Measurements from ENCODE around the gene RPLP2. TPM values are rescaled to one million over a fixed set of nuclear protein-coding genes. Genes with fewer than 3 reads are reported as not detected.

Gene RPLP2
- total RNA-seq, 1 experiment from 2014 or later = 2,142 TPM

- Mint-ChIP-seq H3K4me3 (ENCODE audit: unreplicated experiment) (no peak overlapping the region), H3K4me1 (ENCODE audit: insufficient read depth, unreplicated experiment) (peaks cover 7% of the 10 kb centered on the region), H3K27me3 (ENCODE audit: insufficient read depth, unreplicated experiment) (no peaks in the 10 kb centered on the region), H3K9me3 (ENCODE audit: unreplicated experiment) (no peaks in the 10 kb centered on the region), H3K27ac (ENCODE audit: low read depth, unreplicated experiment) (no peak overlapping the region), H3K36me3 (ENCODE audit: insufficient read depth, unreplicated experiment) (peaks cover 42% of the 10 kb centered on the region)
- no TSS peak for BruUV-seq (replicated peaks)
- ChIA-PET CTCF (no interaction called here), POLR2A (interaction anchor here (0.5 to 9.6 kb wide), 5 partner anchors 10 to 129 kb away, joined by 3 to 274 read pairs (median 8); partner anchors contain the start of genes CD151, DEAF1, POLR2L and RPLP2)
- no peak for DNase-seq (ENCODE audit: unreplicated experiment)
- TF ChIP-seq CTCF (IDR thresholded peaks at IDR 0.05; ENCODE audit: unreplicated experiment) = no peak
- intact Hi-C loops (cut with micrococcal nuclease) = no loop called here
Observed at GRCh38 chr11:823441-824291, 13.9 kb downstream of the RPLP2 start.

DNA sequence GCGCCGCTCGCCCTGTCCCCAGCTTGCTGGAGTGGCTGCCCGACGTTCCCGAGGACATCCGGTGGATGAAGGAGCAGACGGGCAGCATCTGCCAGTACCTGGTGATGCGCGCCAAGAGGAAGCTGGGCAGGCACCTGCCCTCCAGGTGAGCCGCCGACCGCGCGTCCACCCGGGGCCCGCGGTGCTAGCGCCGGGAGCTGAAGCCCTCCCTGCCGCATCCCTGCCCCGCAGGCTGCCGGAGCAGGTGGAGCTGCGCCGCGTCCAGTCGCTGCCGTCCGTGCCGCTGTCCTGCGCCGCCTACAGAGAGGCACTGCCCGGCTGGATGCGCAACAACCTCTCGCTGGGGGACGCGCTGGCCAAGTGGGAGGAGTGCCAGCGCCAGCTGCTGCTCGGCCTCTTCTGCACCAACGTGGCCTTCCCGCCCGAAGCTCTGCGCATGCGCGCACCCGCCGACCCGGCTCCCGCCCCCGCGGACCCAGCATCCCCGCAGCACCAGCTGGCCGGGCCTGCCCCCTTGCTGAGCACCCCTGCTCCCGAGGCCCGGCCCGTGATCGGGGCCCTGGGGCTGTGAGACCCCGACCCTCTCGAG is 14.6 kb downstream of the RPLP2 start:
- H3K9me3 Mint-ChIP-seq (ENCODE audit: unreplicated experiment) = no peaks in the 10 kb centered on the region
- DNase-seq (ENCODE audit: unreplicated experiment) = no peak
- peaks cover 42% of the 10 kb centered on the region for H3K36me3 Mint-ChIP-seq (ENCODE audit: insufficient read depth, unreplicated experiment)
- H3K27me3 Mint-ChIP-seq (ENCODE audit: insufficient read depth, unreplicated experiment) = no peaks in the 10 kb centered on the region
- peaks cover 5% of the 10 kb centered on the region for H3K4me1 Mint-ChIP-seq (ENCODE audit: insufficient read depth, unreplicated experiment)
- intact Hi-C loops (cut with micrococcal nuclease) = no loop called here
- CTCF ChIA-PET = interaction anchor here (0.6 kb wide), 1 partner anchor 13 kb away, joined by 3 read pairs; no protein-coding TSS in a partner anchor
- H3K27ac Mint-ChIP-seq (ENCODE audit: low read depth, unreplicated experiment) = no peak overlapping the region
- BruUV-seq (replicated peaks) = no TSS peak
- TF ChIP-seq CTCF (IDR thresholded peaks at IDR 0.05; ENCODE audit: unreplicated experiment) = no peak
- H3K4me3 Mint-ChIP-seq (ENCODE audit: unreplicated experiment) = no peak overlapping the region
- POLR2A ChIA-PET = interaction anchor here (0.6 to 2.0 kb wide), 5 partner anchors 9 to 16 kb away, joined by 3 to 8 read pairs (median 4); partner anchors contain the start of genes CD151 and RPLP2

GRCh38 chr11:824942-825341 is 15.2 kb downstream of the RPLP2 start:
- Mint-ChIP-seq H3K4me1 (ENCODE audit: insufficient read depth, unreplicated experiment) (peaks cover 5% of the 10 kb centered on the region), H3K4me3 (ENCODE audit: unreplicated experiment) (no peak overlapping the region), H3K27me3 (ENCODE audit: insufficient read depth, unreplicated experiment) (no peaks in the 10 kb centered on the region), H3K36me3 (ENCODE audit: insufficient read depth, unreplicated experiment) (peaks cover 42% of the 10 kb centered on the region), H3K27ac (ENCODE audit: low read depth, unreplicated experiment) (no peak overlapping the region), H3K9me3 (ENCODE audit: unreplicated experiment) (no peaks in the 10 kb centered on the region)
- intact Hi-C loops (cut with micrococcal nuclease) = no loop called here
- DNase-seq (ENCODE audit: unreplicated experiment) = no peak
- ChIA-PET CTCF (interaction anchor here (0.6 kb wide), 1 partner anchor 13 kb away, joined by 3 read pairs; no protein-coding TSS in a partner anchor), POLR2A (interaction anchor here (0.6 to 2.0 kb wide), 6 partner anchors 8 to 94 kb away, joined by 3 to 8 read pairs (median 4); partner anchors contain the start of genes CD151 and RPLP2)
- TF ChIP-seq CTCF (IDR thresholded peaks at IDR 0.05; ENCODE audit: unreplicated experiment) = no peak
- no TSS peak for BruUV-seq (replicated peaks)
